GM21825 (cell line): Measurements from ENCODE around the gene CPB2.

Experiments used
- ATAC-seq: cut with Tn5 transposase; IDR thresholded peaks from one replicate; pipeline ENCODE4 v1.9.1; 2021; ENCODE audit warnings: mild to moderate bottlenecking, moderate library complexity; ENCODE audit not compliant: unreplicated experiment

Gene CPB2

GRCh38 chr13:46006688-46007452 is 98.0 kb downstream of the CPB2 start:
- ATAC-seq = no peak

- ATAC-seq = no peak
These were observed 100.3 kb downstream of the CPB2 start for GRCh38 chr13:46004491-46004890.
